Ovary (tissue), 9 donors: ENCODE data around the gene ATF6. TPM values are rescaled to one million over a fixed set of nuclear protein-coding genes. Genes with fewer than 3 reads are reported as not detected.

Experiments used
- DNase-seq, 5 donors: peaks; one replicate each; pipeline ENCODE4 v3.0.0-alpha.2; 2019 to 2020
- H3K27ac ChIP-seq, 2 donors: fragments of 200-600 bp; one replicate each; pipeline versions ENCODE4 v1.5.1 to v1.8.0; 2019 to 2022
- H3K27me3 ChIP-seq: fragments of 200-600 bp; one replicate; pipeline ENCODE4 v1.8.0; 2022
- H3K36me3 ChIP-seq: fragments of 200-600 bp; sonication (generic); one replicate; pipeline ENCODE4 v1.5.1; 2019
- H3K4me1 ChIP-seq: one replicate; pipeline ENCODE4 v1.8.1; 2013; ENCODE audit warnings: mild to moderate bottlenecking, moderate library complexity; ENCODE audit not compliant: insufficient read depth
- H3K4me3 ChIP-seq: fragments of 200-600 bp; sonication (generic); one replicate; pipeline ENCODE4 v1.5.1; 2017
- H3K9me3 ChIP-seq, 2 donors: fragments of 200-600 bp in 1 of 2; sonication (generic) in 1 of 2; one replicate each; pipeline versions ENCODE4 v1.5.1 to v1.8.1; 2013 to 2019; ENCODE audit warnings: mild to moderate bottlenecking in 1 of 2, moderate library complexity in 1 of 2
- CTCF ChIP-seq, 3 donors: fragments of 450-650 bp in 2 of 3; fragments of 200-600 bp in 1 of 3; IDR thresholded peaks; one replicate each; pipeline versions ENCODE4 v1.5.1 to v1.8.0; 2016 to 2022; ENCODE audit warnings: antibody characterized with exemption in 3 of 3, mild to moderate bottlenecking in 1 of 3
- EP300 ChIP-seq: sonication (generic); formaldehyde crosslinking; IDR thresholded peaks from one replicate; pipeline ENCODE4 v1.6.1; 2017; ENCODE audit warnings: antibody characterized with exemption
- POLR2A ChIP-seq: fragments of 450-650 bp; IDR thresholded peaks from one replicate; pipeline ENCODE4 v1.6.1; 2017; ENCODE audit warnings: antibody characterized with exemption, mild to moderate bottlenecking, moderate library complexity
- WGBS, 3 donors: extraction: QIAGEN DNeasy Blood & Tissue Kit in 1 of 3; methylation state at CpG; one replicate each; pipeline versions ENCODE4 v1.1.5 to v1.1.7; 2013 to 2017; 5-methylcytosine and 5-hydroxymethylcytosine counted together
- intact Hi-C, 4 donors: fragments of 100-400 bp; cut with DNase I; formaldehyde crosslinking; loops; one replicate each; pipeline versions ENCODE4 v1.11.0 to v1.15.1; 2022 to 2023
- polyA plus RNA-seq, 2 donors: library from polyadenylated mRNA; stranded (reverse); fragments of 200-250 nt in 1 of 2; fragments of 350-450 nt in 1 of 2; fragmentation: Illumina TruSeq in 1 of 2; extraction: RNeasy Lipid Tissue Mini Kit (QIAGEN cat#74804) in 1 of 2; gene quantifications; one replicate each; pipeline ENCODE4 v1.2.3, GENCODE V29; 2013 to 2014
- total RNA-seq, 7 donors: library from RNA; depleted of rRNA in 2 of 7; stranded (reverse); fragments of >200 nt in 2 of 7; fragmentation: NEBNext Ultra II Directional in 3 of 7; extraction: Animal tissue kit (Norgen Biotek cat#: 25700) in 3 of 7; gene quantifications; one replicate each; pipeline versions ENCODE4 v1.1.0 to v1.2.4, GENCODE V29; 2016 to 2023
- donor health status: DM: no; HTN: no; CAD: no; lungs with moderate emphysema.
- donor health status: DM: no; HTN: no; CAD: no.
- donor health status: Bipolar disorder and iron deficiency.
- donor health status: DM: yes; HTN: yes; CAD: no.
- donor health status: DM: no; HTN: no; CAD: no.
- donor health status: DM: yes; HTN: yes; CAD: no.

ATF6 gene
- total and polyA plus RNA-seq, 9 donors: 7.9 to 31.3 (median 23.4) TPM

GRCh38 chr1:161908264-161908663, 142.1 kb downstream of the ATF6 start:
- H3K27me3 ChIP-seq: no peaks in the 10 kb centered on the region
- WGBS, 3 donors: 63 to 76% (median 65%) methylated on average over 3 of the region's 3 CpGs
- H3K27ac ChIP-seq: no peak overlapping the region
- no peaks in the 10 kb centered on the region for H3K36me3 ChIP-seq
- no peak for TF ChIP-seq CTCF (IDR thresholded peaks at IDR 0.05)
- no peak for TF ChIP-seq POLR2A
- TF ChIP-seq EP300: no peak
- intact Hi-C loops: no loop called here
- no peak for DNase-seq
- no peaks in the 10 kb centered on the region for H3K9me3 ChIP-seq
- no peak overlapping the region for H3K4me3 ChIP-seq
- H3K4me1 ChIP-seq: peaks cover 3% of the 10 kb centered on the region

- no peak for DNase-seq
- H3K27me3 ChIP-seq: no peaks in the 10 kb centered on the region
- intact Hi-C loops: no loop called here
- TF ChIP-seq POLR2A: no peak
- no peak for TF ChIP-seq CTCF (IDR thresholded peaks at IDR 0.05)
- TF ChIP-seq EP300: no peak
- no peak overlapping the region for H3K4me3 ChIP-seq
- H3K27ac ChIP-seq: no peak overlapping the region
- H3K4me1 ChIP-seq: peaks cover 3% of the 10 kb centered on the region
- no peaks in the 10 kb centered on the region for H3K36me3 ChIP-seq
- no peaks in the 10 kb centered on the region for H3K9me3 ChIP-seq
Observed at GRCh38 chr1:161910604-161911003, 144.5 kb downstream of the ATF6 start.

GRCh38 chr1:161913482-161914140, 147.5 kb downstream of the ATF6 start:
- peaks cover 3% of the 10 kb centered on the region for H3K4me1 ChIP-seq
- H3K27ac ChIP-seq: no peak overlapping the region
- TF ChIP-seq POLR2A (no peak), EP300 (no peak), CTCF (IDR thresholded peaks at IDR 0.05) (no peak)
- intact Hi-C loops: no loop called here
- H3K27me3 ChIP-seq: no peaks in the 10 kb centered on the region
- no peak for DNase-seq
- no peaks in the 10 kb centered on the region for H3K9me3 ChIP-seq
- H3K36me3 ChIP-seq: no peaks in the 10 kb centered on the region
- no peak overlapping the region for H3K4me3 ChIP-seq

GRCh38 chr1:161914595-161914994, 148.5 kb downstream of the ATF6 start:
- no peak for DNase-seq
- no peak overlapping the region for H3K27ac ChIP-seq
- no peaks in the 10 kb centered on the region for H3K9me3 ChIP-seq
- no peaks in the 10 kb centered on the region for H3K36me3 ChIP-seq
- no peak overlapping the region for H3K4me3 ChIP-seq
- no peaks in the 10 kb centered on the region for H3K27me3 ChIP-seq
- H3K4me1 ChIP-seq: peaks cover 3% of the 10 kb centered on the region
- 98 to 100% (median 100%) methylated on average over 1 of the region's 1 CpG for WGBS, 3 donors
- TF ChIP-seq POLR2A (no peak), CTCF (IDR thresholded peaks at IDR 0.05) (no peak), EP300 (no peak)
- intact Hi-C loops: no loop called here
